M059J (cell line): ENCODE data around the gene PTPRN2. TPM values are rescaled to one million over a fixed set of nuclear protein-coding genes. Genes with fewer than 3 reads are reported as not detected.

Source experiments
- DNase-seq: peaks from one replicate; pipeline ENCODE4 v3.0.0-alpha.2; 2012; ENCODE audit warnings: low read depth
- total RNA-seq: library from RNA; depleted of rRNA; stranded (reverse); fragments of >200 nt; shearing (Covaris generic); gene quantifications from 2 replicates; pipeline ENCODE4 v1.2.3, GENCODE V29; 2014

Gene PTPRN2
- total RNA-seq, 1 experiment from 2014 or later: 2.3 TPM

DNA sequence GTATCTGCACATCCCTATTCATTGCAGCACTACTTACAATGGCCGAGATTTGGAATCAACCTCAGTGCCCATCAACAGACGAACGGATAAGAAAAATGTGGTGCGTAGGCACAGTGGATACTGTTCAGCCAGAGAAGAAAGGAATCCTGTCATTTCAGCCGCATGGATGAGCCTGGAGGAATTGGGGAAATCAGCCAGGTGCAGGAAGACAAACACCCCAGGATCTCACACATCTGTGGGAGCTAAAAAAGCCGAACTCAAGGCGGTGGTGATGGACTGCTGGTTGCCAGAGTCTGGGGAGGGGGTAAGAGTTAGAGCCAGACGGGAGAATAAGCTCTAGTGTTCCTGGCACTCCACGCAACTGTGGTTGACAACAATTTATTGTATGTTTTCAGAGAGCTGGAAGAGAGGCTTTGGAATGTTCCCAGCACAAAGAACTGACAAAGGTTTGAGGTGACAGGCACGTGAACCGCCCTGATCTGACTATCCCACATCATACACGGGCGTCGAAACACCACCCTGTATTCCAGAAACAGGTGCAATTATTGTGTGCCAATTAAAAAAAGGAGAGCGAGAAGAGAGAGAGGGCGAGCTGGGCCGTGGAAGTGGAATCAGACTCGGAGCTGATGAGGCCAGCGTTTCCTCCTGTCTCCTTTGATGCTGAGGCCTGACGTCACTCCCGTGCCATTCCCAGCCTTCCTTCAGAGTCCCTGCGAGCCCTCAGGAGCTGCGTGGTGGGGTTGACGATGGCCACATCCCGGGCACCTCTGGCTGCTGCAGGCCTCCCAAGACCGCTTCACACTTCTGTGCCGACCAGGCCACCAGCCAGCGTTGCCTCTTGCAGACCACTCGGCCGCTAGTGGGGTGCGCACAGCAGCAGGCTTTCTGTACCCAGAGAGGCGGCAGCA lies 1061.4 kb downstream of the PTPRN2 start:
- no peak for DNase-seq

DNA sequence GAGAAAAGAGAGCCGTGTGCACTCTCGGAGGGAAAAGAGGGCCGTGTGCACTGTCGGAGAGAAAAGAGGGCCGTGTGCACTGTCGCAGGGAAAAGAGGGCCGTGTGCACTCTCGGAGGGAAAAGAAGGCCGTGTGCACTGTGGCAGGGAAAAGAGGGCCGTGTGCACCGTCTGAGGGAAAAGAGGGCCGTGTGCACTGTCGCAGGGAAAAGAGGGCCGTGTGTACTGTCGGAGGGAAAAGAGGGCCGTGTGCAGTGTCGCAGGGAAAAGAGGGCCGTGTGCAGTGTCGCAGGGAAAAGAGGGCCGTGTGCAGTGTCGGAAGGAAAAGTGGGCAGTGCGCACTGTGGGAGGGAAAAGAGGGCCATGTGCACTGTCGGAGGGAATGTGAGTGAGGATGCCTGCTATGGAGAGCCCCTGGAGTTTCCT lies 1062.1 kb downstream of the PTPRN2 start:
- DNase-seq: no peak

DNA sequence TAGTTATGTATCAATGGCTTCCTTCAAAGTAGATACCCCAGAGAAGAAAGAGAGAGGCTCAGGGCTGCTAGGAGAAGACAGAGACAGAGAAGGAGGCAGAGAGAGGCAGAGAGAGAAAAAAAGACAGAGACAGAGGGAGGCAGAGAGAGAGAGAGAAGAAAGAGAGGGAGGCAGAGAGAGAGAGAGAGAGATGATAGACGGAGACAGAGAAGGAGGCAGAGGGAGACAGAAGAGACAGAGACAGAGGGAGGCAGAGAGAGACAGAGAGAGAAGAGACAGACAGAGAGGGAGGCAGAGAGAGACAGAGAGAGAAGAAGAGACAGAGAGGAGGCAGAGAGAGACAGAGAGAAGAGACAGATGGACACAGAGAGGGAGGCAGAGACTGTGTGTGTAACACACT lies 1062.9 kb downstream of the PTPRN2 start:
- no peak for DNase-seq

DNA sequence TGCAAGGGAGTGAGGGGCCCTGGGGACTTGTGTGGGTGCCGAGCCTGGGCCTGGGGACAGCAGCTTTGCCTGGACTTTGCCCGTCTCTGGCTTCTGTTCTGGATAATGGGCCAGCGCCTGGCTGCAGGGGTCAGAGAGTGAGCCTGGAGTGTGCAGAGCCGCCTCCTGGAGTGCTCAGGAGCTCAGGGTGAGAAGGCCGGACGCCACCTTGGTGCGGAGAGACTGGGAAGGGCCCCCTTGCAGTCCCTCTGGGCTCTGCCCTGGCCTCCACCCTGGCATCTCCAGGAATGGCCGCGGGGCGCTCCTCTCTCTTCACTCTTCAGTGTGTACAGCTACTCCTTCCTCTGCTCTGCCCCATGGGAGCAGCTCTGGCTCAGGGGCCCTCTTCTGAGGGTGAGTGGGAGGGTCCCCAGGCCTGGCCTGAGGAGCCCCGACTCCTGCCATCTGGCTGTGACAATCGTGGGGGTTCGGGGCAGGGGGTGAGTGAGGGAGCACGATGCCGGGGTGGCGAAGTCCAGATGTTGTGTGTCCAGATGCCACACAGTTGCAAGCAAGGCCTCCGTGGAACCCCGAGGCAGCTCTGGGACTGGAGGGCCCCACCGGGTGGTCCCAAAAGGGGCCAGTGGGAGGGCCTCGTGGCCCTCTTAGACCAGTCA lies 1063.7 kb downstream of the PTPRN2 start:
- no peak for DNase-seq

DNA sequence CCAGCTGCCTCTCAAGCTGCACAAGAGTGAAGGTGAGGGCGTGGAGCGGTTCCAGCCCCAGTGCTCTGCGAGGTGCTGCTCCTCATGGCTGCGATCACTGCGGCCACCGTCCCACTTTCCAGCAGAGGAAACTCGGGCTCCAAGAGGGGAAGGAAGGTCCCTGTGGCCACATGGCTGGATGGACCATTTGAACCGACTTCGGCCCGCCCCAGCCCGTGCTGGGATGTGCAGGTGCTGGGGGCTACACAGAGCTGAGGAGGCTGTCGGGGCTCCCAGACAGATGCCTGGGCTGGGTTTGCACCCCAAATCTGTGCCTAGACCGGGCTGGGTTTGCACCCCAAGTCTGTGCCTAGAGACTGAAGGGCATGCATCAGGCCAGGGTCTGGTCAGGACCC lies 1064.3 kb downstream of the PTPRN2 start:
- DNase-seq: no peak

DNA sequence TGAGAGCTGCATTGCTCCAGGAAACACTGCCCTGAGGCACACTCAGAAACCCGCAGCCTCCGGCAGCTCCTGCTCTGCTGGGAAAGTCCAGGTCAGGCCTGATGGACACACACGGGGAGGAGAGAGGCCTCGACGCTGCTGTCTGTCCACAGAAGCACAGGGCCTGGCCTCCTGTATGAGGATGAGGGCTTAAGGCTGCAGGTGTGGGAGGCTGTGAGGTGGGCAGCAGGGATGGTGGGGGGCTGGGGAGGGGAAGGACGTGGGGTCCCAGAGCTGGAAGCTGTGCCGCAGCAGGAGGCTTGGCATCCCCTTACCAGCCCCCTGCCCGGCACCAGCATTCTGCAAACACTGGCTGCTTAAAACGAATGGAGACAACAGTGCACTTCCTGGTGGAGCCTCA lies 1064.7 kb downstream of the PTPRN2 start:
- DNase-seq: no peak

DNA sequence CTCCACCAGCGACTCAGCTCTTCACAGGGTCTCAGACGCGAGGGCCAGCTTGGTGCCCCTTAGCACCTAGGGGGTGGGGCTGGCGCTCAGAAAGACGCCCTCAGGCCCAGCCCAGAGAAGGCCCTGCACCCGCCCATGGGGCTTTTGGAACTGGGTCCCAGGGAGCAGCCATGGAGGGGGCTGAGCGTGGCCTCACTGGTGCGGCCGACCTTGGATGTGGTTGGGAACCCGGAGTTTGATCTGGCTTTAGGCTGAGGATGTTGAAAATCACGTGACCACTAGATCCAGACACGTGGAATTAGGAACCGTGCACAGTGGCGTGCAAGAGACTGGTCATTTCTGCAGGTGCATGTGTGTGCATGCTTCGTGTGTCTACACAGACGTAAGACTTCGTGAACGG lies 1065.4 kb downstream of the PTPRN2 start:
- no peak for DNase-seq

DNA sequence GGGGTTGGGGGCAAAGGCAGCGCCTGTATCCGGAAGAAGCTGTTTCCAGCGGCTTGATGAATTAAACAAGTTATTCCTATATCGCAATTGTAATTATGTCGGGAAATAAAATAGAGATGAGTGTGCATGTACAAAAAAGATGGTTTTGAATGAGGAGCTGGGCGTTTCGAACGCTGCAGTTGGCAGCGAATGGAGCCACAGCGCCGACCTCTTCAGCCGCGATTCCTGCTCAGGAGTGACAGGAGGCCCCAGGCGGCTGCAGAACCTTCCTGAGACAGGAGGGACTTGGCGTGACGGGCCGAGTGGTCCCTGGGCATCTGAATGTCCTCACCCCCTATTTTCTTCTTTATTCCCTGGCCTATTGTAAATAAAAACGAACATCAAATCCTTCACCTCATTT lies 1065.9 kb downstream of the PTPRN2 start:
- DNase-seq: no peak

DNA sequence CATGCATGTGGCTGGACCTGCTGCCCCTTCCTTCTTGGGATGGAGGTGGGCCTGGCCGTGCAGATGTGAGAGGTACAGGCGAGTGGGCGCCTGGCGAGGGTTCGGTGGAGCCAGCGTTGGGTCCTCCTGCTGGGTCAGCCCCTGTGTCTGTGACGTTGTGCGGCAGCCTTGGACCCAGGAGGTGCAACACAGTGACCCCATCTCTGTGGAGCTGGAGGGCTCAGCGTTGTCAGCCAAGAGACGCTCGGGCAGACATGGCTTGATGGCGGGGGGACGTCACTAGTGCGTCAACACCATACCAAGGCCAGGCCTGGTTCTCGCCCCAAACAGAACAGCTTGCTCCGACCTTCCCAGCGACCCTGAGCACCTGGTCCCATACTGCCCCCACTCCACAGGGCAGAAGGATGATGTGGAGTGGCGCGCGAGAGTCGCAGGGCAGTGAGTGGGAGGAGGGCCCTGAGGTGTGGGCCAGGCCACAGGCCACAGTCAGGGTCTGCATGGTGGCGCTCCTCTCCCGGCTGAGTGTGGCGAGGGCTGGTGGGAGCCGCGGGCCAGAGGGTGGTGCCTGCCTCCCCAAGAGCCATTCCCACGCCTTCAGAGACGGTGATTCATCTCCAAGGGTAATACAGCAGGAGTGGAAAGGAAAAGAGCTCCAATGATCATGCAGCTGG lies 1066.4 kb downstream of the PTPRN2 start:
- DNase-seq: no peak

DNA sequence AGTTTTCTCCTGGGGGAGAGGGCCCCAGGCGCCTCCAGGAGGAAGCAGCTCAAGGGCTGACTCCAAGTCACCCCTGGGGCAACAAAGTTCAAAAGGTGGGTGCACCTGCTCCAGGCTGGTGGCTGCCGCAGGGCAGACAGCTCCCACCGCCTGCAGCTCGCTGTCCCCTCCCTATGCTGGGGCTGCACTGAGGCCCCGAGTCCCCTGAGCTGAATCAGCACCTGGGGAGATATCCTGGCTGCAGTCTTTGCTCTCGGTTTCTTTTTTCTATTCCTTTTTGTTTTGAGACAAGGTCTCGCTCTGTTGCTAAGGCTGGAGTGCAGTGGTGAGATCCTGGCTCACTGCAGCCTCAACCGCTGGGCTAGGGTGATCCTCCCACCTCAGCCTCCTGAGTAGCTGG lies 1067.4 kb downstream of the PTPRN2 start:
- DNase-seq: no peak

DNA sequence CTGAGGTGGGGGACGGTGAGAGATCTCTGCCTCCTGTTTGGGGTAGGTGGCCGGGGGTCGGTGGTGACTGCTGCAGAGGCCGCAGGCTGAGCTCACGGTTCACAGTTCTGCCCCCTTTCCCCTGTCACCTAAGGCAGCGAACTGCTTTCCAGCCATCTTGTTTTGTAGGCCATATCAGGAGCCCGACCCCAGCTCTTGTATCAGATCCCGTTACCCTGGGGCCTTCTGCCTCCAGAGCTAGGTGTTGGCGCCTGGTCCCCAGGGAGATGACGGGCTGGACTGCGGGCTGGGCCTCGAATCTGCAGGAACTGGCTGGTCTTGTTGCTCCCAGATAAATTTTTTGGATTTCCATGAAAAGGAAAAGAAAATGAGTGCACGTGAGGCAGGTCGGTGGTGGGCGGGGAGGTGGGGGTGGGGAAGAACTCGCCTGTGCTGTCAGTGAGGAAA lies 1067.8 kb downstream of the PTPRN2 start:
- no peak for DNase-seq

DNA sequence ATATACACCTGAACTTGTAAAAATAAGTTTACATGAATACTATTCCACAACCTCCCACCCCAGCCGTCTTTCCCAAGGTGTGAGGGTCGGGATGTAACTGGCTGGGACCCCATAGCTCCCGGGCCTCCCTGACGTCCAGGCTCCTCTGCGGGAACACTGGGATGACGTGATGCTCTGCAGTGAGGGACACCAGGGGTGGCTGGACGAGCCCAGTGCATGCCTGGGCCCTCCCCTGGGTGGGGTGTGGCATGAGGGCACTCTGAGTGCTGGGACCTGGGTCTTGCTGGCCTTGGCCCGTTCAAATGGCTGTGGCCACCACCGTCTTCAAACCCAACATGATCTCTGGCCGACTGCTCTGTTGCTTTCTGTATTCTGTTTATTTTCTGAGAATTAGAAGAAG lies 1068.4 kb downstream of the PTPRN2 start:
- DNase-seq: no peak

DNA sequence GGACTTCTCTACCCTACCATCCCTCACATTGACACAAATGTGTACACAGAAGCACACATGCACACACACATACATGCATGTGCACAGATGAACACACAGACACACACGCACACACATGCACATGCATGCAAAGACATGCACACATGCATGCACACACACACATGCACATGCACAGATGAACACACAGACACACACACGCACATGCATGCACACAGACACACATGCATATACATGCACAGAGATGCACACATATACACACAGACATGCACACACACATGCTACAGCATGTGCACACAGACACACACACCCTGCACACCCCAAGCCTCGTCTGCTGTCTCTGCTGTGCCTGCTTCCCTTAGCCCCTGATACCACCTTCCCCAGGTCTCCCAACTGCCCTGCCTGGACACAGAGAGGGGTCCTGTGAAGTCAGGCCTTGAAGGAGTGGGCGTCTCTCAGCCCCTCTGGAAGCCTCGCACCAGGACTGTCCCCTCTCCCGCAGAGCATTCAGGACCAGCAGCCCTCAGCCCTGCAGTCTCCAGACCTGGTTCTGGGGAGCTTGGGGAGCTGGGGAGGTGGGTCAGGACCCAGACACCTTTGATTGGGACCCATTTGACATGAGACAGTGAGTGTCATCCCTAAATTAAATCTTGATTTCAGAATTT lies 1069.0 kb downstream of the PTPRN2 start:
- DNase-seq: no peak

DNA sequence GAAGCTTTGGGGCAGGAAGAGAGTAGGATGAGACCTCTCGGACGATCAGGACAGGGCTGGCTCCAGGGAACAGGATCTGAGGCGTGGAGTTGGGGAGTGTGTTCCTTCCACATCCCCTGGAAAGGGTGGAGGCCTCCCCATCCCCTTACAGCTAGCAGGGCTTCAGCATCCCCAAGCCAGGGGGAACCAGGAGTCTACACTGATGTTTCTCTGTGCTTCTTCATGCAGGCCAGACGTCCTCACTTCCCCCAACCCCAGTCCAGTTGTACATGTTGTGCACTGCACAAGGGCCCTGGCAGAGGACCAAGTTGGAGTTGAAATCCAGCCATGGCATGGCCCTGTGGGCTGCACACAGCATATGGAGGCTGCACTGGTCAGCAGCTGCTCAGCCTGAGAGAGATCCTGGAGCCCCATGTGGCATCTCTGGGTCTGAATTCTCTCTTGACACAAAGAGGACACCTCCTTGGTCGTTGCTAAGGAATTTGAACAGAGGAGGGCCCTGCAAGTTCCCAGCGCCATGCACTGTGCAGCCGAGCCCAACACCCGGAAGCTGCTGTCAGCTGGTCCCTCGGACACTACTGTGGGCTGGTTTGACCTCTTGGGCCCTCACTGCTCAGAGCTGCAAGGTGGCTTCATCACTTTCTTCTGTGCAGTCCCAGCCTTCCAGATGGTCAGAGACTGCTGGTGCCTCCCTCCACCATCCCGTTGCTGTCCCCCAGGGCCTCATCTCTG lies 1069.7 kb downstream of the PTPRN2 start:
- DNase-seq: no peak

DNA sequence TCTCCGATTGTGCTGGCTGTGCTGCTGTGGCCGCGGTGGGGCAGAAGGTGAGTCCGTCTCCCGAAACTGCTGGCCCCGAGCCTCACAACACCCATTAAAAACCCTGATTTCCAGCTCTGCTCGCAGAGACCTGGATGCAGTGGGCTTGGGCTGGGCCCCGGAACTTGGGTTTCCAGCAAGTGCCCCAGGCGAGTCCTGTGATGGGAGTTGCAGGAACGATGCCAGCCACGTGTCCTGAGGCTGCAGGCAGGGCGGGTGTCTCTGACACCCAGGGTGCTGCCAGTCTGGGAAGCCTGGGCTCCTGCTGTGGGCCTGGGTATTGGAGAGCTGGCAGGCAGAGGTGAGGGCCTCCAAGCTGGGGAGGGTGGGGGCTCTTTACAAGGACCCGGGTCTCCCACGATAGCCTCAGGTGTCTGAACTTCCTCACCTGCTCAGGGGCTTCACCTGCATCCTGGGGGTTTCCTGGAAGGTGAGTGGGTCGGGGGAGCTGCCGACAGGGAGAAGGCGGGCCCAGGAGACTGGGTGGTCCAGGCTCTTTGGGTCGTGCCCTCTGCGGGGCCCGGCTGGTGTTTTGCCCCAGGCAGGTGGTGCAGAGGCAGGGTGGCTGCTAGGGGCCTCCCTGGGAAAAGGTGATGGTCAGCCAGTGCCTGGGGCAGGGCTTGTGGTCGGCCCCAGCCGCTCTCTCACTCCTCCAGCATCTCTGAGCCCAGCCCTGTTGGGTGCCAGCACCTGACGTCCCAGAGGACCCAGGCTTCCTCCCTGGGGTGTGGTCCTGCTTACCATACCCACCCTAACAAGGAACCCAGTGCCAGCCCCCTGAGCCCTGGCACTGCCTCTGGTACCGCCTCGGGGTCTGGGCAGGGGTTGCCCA lies 1070.5 kb downstream of the PTPRN2 start:
- DNase-seq: no peak

DNA sequence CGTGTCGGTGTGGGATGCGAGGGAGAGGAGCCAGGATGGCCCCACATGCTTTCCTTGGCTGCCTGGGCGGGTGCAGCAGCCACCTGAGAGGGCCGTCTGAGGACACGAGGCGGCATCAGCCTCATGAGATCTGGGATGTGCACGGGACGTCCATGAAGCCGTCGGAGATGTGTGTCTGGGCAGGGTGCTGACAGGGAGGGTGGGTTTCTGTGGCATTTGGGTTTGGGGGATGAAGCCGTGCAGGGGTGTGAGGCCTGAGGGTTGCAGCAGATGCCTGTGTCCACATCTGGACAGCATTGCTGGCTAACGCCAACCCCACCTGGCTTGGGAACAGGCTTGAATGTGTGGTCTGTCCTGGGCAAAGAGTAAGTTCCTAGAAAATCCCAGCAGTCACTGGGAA lies 1071.3 kb downstream of the PTPRN2 start:
- DNase-seq: no peak

DNA sequence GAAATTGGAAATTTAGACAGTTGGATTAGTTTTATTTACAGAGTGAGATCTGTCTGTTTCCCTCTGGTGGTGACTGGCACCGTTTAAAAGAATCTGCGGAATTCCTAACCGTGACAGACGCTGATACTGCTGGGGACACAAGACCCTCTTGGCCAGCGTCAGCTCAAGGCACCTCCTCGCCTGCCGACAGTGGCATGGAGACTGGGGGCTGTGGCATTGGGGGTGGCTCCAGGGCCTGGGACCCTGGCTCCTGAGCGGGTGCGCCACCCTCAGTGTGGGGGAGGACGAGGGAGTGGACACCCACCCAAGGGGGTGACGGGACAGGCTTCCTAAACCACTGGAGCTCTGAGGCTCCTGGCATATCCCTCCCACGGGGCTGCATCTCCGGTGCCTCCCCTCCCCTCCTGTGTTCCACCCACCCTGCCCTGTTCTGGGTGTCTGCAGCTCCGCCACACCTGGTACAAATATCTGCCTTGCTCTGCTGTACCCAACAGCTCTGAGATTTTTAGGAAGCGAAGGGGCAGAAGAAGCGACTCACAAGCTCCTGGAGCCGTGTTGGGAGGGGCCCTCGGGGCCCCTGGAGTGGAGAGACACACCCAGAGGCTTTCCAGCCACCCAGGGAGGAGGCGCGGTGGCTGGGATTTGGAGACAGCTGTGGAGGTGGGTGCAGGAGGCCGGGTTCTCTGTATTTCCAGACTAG lies 1072.1 kb downstream of the PTPRN2 start:
- DNase-seq: no peak

DNA sequence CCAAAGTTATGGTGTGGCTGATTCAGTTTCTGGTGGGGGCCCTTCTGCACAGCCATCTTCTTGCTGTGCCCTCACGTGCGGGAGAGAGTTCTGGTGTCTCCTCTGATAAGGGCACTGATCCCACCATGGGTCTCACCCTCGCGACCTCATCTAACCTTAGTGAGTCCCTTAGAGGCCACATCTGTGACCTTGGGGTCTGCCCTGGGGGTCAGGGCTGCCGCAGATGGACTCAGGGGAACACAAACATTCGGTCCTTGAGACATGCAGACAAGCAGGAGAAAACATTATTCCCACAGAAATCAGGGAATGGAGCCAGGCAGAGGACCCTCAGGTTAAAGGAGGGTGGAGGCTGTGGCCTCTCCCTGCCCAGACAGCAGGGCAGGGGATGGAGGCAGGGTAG lies 1072.9 kb downstream of the PTPRN2 start:
- no peak for DNase-seq

DNA sequence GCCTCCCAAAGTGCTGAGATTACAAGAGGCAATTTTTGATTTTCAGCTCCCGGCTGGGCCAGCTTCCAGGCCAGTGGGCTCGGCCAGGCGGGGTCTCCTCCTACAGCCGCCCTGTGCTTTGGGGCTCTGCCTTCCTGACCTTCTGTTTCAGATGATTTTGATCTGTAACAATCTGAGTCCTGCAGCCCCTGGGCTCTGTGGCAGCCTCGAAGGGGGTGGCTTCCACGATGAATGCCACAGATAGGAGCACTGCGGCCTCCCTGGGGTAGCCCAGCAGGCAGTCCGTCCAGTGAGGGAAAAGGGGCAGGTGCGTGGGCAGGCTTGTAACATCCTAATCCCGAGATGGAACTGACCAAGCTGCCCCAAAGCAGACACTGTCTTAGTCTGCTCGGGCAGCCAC lies 1073.3 kb downstream of the PTPRN2 start:
- no peak for DNase-seq

DNA sequence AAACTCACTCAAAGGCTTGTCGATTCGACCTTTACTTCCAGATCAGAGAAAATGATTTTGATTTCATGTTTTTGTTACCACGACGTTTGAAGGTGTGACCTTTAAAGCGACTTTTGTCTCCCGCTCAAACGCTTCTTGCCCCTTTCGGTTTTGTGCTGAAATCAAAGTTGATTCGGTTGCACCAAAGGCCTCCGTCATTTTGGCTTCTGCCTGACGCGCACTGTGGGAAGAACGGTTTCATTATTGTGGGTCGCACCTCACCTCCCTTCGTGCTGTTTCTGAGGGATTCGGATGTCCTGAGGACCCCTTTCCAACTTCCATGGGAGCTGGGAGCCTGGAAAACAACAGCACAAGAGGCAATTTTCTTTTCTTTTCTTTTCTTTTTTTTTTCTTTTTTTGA lies 1073.9 kb downstream of the PTPRN2 start:
- no peak for DNase-seq
